Measurements from ENCODE around the gene NAPA.
A peak's percentile ranks its signal among the peaks of the same experiment; 100 is the strongest.
"Not testable (repeated sequence)": the region's sequence is repeated elsewhere in the genome, so short reads cannot be mapped to it uniquely, and the experiment has no call there.

NAPA gene

GRCh38 chr19:47490847-47491246 lies 24.0 kb downstream of the NAPA start:
- H3K4me1 Mint-ChIP-seq (ENCODE audit: low read depth) = peaks cover 5% of the 10 kb centered on the region
- no peak overlapping the region for H3K27ac Mint-ChIP-seq
- no peaks in the 10 kb centered on the region for H3K9me3 Mint-ChIP-seq
- H3K36me3 Mint-ChIP-seq (ENCODE audit: low read depth) = peaks cover 12% of the 10 kb centered on the region
- no peaks in the 10 kb centered on the region for H3K27me3 Mint-ChIP-seq (ENCODE audit: low read depth)
- H3K4me3 Mint-ChIP-seq = no peak overlapping the region

GRCh38 chr19:47490031-47490430 lies 24.8 kb downstream of the NAPA start:
- no peaks in the 10 kb centered on the region for H3K27me3 Mint-ChIP-seq (ENCODE audit: low read depth)
- H3K27ac Mint-ChIP-seq = no peak overlapping the region
- peaks cover 19% of the 10 kb centered on the region for H3K36me3 Mint-ChIP-seq (ENCODE audit: low read depth)
- H3K9me3 Mint-ChIP-seq = no peaks in the 10 kb centered on the region
- H3K4me1 Mint-ChIP-seq (ENCODE audit: low read depth) = peaks cover 11% of the 10 kb centered on the region
- H3K4me3 Mint-ChIP-seq = no peak overlapping the region

GRCh38 chr19:47489072-47489914 lies 25.6 kb downstream of the NAPA start:
- H3K4me3 Mint-ChIP-seq = no peak overlapping the region
- H3K9me3 Mint-ChIP-seq = no peaks in the 10 kb centered on the region
- H3K36me3 Mint-ChIP-seq (ENCODE audit: low read depth) = peaks cover 20% of the 10 kb centered on the region
- no peak overlapping the region for H3K27ac Mint-ChIP-seq
- no peaks in the 10 kb centered on the region for H3K27me3 Mint-ChIP-seq (ENCODE audit: low read depth)
- peaks cover 14% of the 10 kb centered on the region for H3K4me1 Mint-ChIP-seq (ENCODE audit: low read depth)

- H3K27me3 Mint-ChIP-seq (ENCODE audit: low read depth) = no peaks in the 10 kb centered on the region
- H3K9me3 Mint-ChIP-seq = no peaks in the 10 kb centered on the region
- peak overlapping the region; percentile 36 for H3K27ac Mint-ChIP-seq
- H3K4me3 Mint-ChIP-seq = no peak overlapping the region
- peaks cover 16% of the 10 kb centered on the region for H3K36me3 Mint-ChIP-seq (ENCODE audit: low read depth)
- H3K4me1 Mint-ChIP-seq (ENCODE audit: low read depth) = peaks cover 21% of the 10 kb centered on the region
Measured at GRCh38 chr19:47487551-47488515, 27.0 kb downstream of the NAPA start.

GRCh38 chr19:47486900-47487299 lies 28.0 kb downstream of the NAPA start:
- H3K4me3 Mint-ChIP-seq = no peak overlapping the region
- peaks cover 16% of the 10 kb centered on the region for H3K36me3 Mint-ChIP-seq (ENCODE audit: low read depth)
- H3K9me3 Mint-ChIP-seq = no peaks in the 10 kb centered on the region
- H3K27ac Mint-ChIP-seq = no peak overlapping the region
- H3K4me1 Mint-ChIP-seq (ENCODE audit: low read depth) = peaks cover 21% of the 10 kb centered on the region
- H3K27me3 Mint-ChIP-seq (ENCODE audit: low read depth) = no peaks in the 10 kb centered on the region

- not testable (repeated sequence) for H3K9me3 Mint-ChIP-seq; H3K4me3 Mint-ChIP-seq; H3K27ac Mint-ChIP-seq; H3K27me3 Mint-ChIP-seq (ENCODE audit: low read depth)
- peaks cover 21% of the 10 kb centered on the region for H3K4me1 Mint-ChIP-seq (ENCODE audit: low read depth)
- peaks cover 16% of the 10 kb centered on the region for H3K36me3 Mint-ChIP-seq (ENCODE audit: low read depth)
Measured at GRCh38 chr19:47486220-47486619, 28.6 kb downstream of the NAPA start.

- Mint-ChIP-seq H3K4me3 (peak overlapping the region; percentile 98), H3K27me3 (ENCODE audit: low read depth) (no peaks in the 10 kb centered on the region), H3K36me3 (ENCODE audit: low read depth) (peaks cover 15% of the 10 kb centered on the region), H3K4me1 (ENCODE audit: low read depth) (peaks cover 21% of the 10 kb centered on the region), H3K27ac (peak overlapping the region; percentile 98), H3K9me3 (no peaks in the 10 kb centered on the region)
Measured at GRCh38 chr19:47485210-47485609, 29.7 kb downstream of the NAPA start.

GRCh38 chr19:47483800-47484690 lies 30.8 kb downstream of the NAPA start, which contains the start of gene KPTN:
Gene KPTN (minus strand): TSS chr19:47484219. CDS start chr19:47484160, 59 bp downstream.
- peak within 1 kb of the TSS; percentile 98 for H3K4me3 Mint-ChIP-seq
- peaks cover 10% of the 10 kb centered on the region for H3K36me3 Mint-ChIP-seq (ENCODE audit: low read depth)
- H3K27ac Mint-ChIP-seq = peak within 1 kb of the TSS; percentile 98
- H3K9me3 Mint-ChIP-seq = no peaks in the 10 kb centered on the region
- peaks cover 21% of the 10 kb centered on the region for H3K4me1 Mint-ChIP-seq (ENCODE audit: low read depth)
- H3K27me3 Mint-ChIP-seq (ENCODE audit: low read depth) = no peaks in the 10 kb centered on the region

- no peaks in the 10 kb centered on the region for H3K9me3 Mint-ChIP-seq
- no peak overlapping the region for H3K27ac Mint-ChIP-seq
- H3K4me3 Mint-ChIP-seq = peak overlapping the region; percentile 14
- peaks cover 21% of the 10 kb centered on the region for H3K4me1 Mint-ChIP-seq (ENCODE audit: low read depth)
- H3K36me3 Mint-ChIP-seq (ENCODE audit: low read depth) = peaks cover 10% of the 10 kb centered on the region
- H3K27me3 Mint-ChIP-seq (ENCODE audit: low read depth) = no peaks in the 10 kb centered on the region
Measured at GRCh38 chr19:47483200-47483599, 31.7 kb downstream of the NAPA start.

GRCh38 chr19:47481460-47482052 lies 33.3 kb downstream of the NAPA start:
- H3K4me3 Mint-ChIP-seq = no peak overlapping the region
- peak overlapping the region; percentile 26 for H3K27ac Mint-ChIP-seq
- H3K4me1 Mint-ChIP-seq (ENCODE audit: low read depth) = peaks cover 18% of the 10 kb centered on the region
- no peaks in the 10 kb centered on the region for H3K9me3 Mint-ChIP-seq
- no peaks in the 10 kb centered on the region for H3K27me3 Mint-ChIP-seq (ENCODE audit: low read depth)
- H3K36me3 Mint-ChIP-seq (ENCODE audit: low read depth) = peaks cover 8% of the 10 kb centered on the region

- H3K4me3 Mint-ChIP-seq = no peak overlapping the region
- no peaks in the 10 kb centered on the region for H3K27me3 Mint-ChIP-seq (ENCODE audit: low read depth)
- H3K9me3 Mint-ChIP-seq = no peaks in the 10 kb centered on the region
- no peak overlapping the region for H3K27ac Mint-ChIP-seq
- H3K4me1 Mint-ChIP-seq (ENCODE audit: low read depth) = peaks cover 18% of the 10 kb centered on the region
- H3K36me3 Mint-ChIP-seq (ENCODE audit: low read depth) = peaks cover 8% of the 10 kb centered on the region
Measured at GRCh38 chr19:47480658-47481057, 34.2 kb downstream of the NAPA start.

GRCh38 chr19:47479701-47480503 lies 35.0 kb downstream of the NAPA start:
- Mint-ChIP-seq H3K27me3 (ENCODE audit: low read depth) (no peaks in the 10 kb centered on the region), H3K4me3 (no peak overlapping the region), H3K9me3 (no peaks in the 10 kb centered on the region), H3K27ac (no peak overlapping the region), H3K4me1 (ENCODE audit: low read depth) (peaks cover 11% of the 10 kb centered on the region), H3K36me3 (ENCODE audit: low read depth) (peaks cover under 1% of the 10 kb centered on the region)

GRCh38 chr19:47476438-47476972 lies 38.4 kb downstream of the NAPA start:
- Mint-ChIP-seq H3K9me3 (no peaks in the 10 kb centered on the region), H3K27me3 (ENCODE audit: low read depth) (peaks cover 4% of the 10 kb centered on the region), H3K4me3 (no peak overlapping the region), H3K36me3 (ENCODE audit: low read depth) (no peaks in the 10 kb centered on the region), H3K4me1 (ENCODE audit: low read depth) (no peaks in the 10 kb centered on the region), H3K27ac (no peak overlapping the region)

Data from T-helper 1 cell treated with Interleukin-12 subunit alpha and Interleukin-12 subunit beta and Interleukin-4 antibody, amounts not matched to agents 30 μg/mL and 1 μg/mL, for 36 hours (primary cell).